HEK293T (cell line): ENCODE measurements around the gene ATP13A5.

Experiments used
- BHLHE40 ChIP-seq: fragments of 450-650 bp; IDR thresholded peaks from 2 replicates; pipeline ENCODE4 v1.6.1; 2016; ENCODE audit warnings: mild to moderate bottlenecking, moderate library complexity, borderline replicate concordance
- CTBP1 ChIP-seq: fragments of 450-650 bp; IDR thresholded peaks from 2 replicates; pipeline ENCODE4 v1.6.1; 2016; ENCODE audit warnings: borderline replicate concordance
- FOXA1 ChIP-seq: fragments of 450-650 bp; IDR thresholded peaks from 2 replicates; pipeline ENCODE4 v1.6.1; 2016; ENCODE audit warnings: mild to moderate bottlenecking
- FOXK2 ChIP-seq: fragments of 450-650 bp; IDR thresholded peaks from 2 replicates; pipeline ENCODE4 v1.6.1; 2016; ENCODE audit warnings: mild to moderate bottlenecking
- FOXM1 ChIP-seq: fragments of 450-650 bp; IDR thresholded peaks from 2 replicates; pipeline ENCODE4 v1.6.1; 2017; ENCODE audit warnings: mild to moderate bottlenecking, borderline replicate concordance
- HDGF ChIP-seq: fragments of 450-650 bp; IDR thresholded peaks from 2 replicates; pipeline ENCODE4 v1.6.1; 2017; ENCODE audit warnings: antibody characterized with exemption, borderline replicate concordance
- L3MBTL2 ChIP-seq: fragments of 450-650 bp; conservative IDR thresholded peaks from 2 replicates; pipeline ENCODE4 v1.6.1; 2016; ENCODE audit warnings: mild to moderate bottlenecking
- LEF1 ChIP-seq: fragments of 450-650 bp; IDR thresholded peaks from 2 replicates; pipeline ENCODE4 v1.6.1; 2017; ENCODE audit warnings: mild to moderate bottlenecking, borderline replicate concordance
- NFRKB ChIP-seq: fragments of 450-650 bp; IDR thresholded peaks from 2 replicates; pipeline ENCODE4 v1.6.1; 2016; ENCODE audit warnings: mild to moderate bottlenecking, moderate library complexity
- PKNOX1 ChIP-seq: fragments of 450-650 bp; IDR thresholded peaks from 2 replicates; pipeline ENCODE4 v1.6.1; 2016
- SP1 ChIP-seq: fragments of 450-650 bp; IDR thresholded peaks from 2 replicates; pipeline ENCODE4 v1.6.1; 2017
- TARDBP ChIP-seq: fragments of 450-650 bp; IDR thresholded peaks from 2 replicates; pipeline ENCODE4 v1.6.1; 2016

GRCh38 chr3:193418576-193419373, 40.2 kb upstream of the ATP13A5 start:
- no peak for TF ChIP-seq TARDBP
- no peak for TF ChIP-seq CTBP1
- no peak for TF ChIP-seq FOXM1
- TF ChIP-seq SP1 = no peak
- no peak for TF ChIP-seq BHLHE40
- TF ChIP-seq FOXK2 = no peak
- no peak for TF ChIP-seq L3MBTL2
- no peak for TF ChIP-seq LEF1
- no peak for TF ChIP-seq PKNOX1
- TF ChIP-seq FOXA1 = no peak
- no peak for TF ChIP-seq HDGF
- no peak for TF ChIP-seq NFRKB
